Breast epithelium (tissue), 3 donors: ENCODE results near the gene XCR1.

Experiments used
- CTCF ChIP-seq, 3 donors: fragments of 450-650 bp; IDR thresholded peaks; one replicate each; pipeline ENCODE4 v1.5.1; 2016 to 2017; ENCODE audit warnings: antibody characterized with exemption in 3 of 3, mild to moderate bottlenecking in 3 of 3, moderate library complexity in 3 of 3
- POLR2AphosphoS5 ChIP-seq, 3 donors: sonication (generic); formaldehyde crosslinking; IDR thresholded peaks; one replicate each; pipeline ENCODE4 v1.6.1; 2017; ENCODE audit warnings: antibody characterized with exemption in 3 of 3

GRCh38 chr3:45994419-45995235 lies 32.7 kb downstream of the XCR1 start:
- no peak for TF ChIP-seq POLR2AphosphoS5 (IDR thresholded peaks at IDR 0.05)
- TF ChIP-seq CTCF (IDR thresholded peaks at IDR 0.05): no peak
